B cell (primary cell): ENCODE measurements around the gene ACE. TPM values are rescaled to one million over a fixed set of nuclear protein-coding genes. Genes with fewer than 3 reads are reported as not detected.
"Not testable (repeated sequence)": the region's sequence is repeated elsewhere in the genome, so short reads cannot be mapped to it uniquely, and the experiment has no call there.

Experiments used
- ATAC-seq: fragments of 200-7000 bp; cut with Tn5 transposase; one replicate; pipeline ENCODE4 v1.10.0; 2021; ENCODE audit warnings: low read depth, mild to moderate bottlenecking, moderate number of reproducible peaks, moderate library complexity
- CTCF ChIA-PET: fragments of 350-600 bp; sonication (Branson Sonifier 250); formaldehyde crosslinking; loops from one replicate; lab custom pipeline; 2021; ENCODE audit warnings: antibody characterized with exemption, inconsistent platforms; lab: Charles Lee
- POLR2A ChIA-PET: fragments of 350-600 bp; sonication (Branson Sonifier 250); formaldehyde crosslinking; loops from one replicate; lab custom pipeline; 2021; ENCODE audit warnings: antibody characterized with exemption; lab: Charles Lee
- DNase-seq: peaks from one replicate; pipeline ENCODE4 v3.0.0; 2013
- H2AFZ ChIP-seq: 2 replicates; pipeline ENCODE4 v1.6.1; 2012; ENCODE audit warnings: mild to moderate bottlenecking, low read depth, low read length; ENCODE audit not compliant: insufficient read depth, poor library complexity, severe bottlenecking
- H3K27ac ChIP-seq, 2 donors: 1 replicate in 1 of 2; 2 replicates in 1 of 2; pipeline ENCODE4 v1.5.1; 2012 to 2013; ENCODE audit warnings: low read length in 2 of 2, mild to moderate bottlenecking in 2 of 2, moderate library complexity in 1 of 2
- H3K27me3 ChIP-seq, 4 experiments: fragments of 200-600 bp in 1 of 4; sonication (generic) in 1 of 4; replicated peaks in 1 of 4; 1 replicate in 2 of 4; 2 replicates in 2 of 4; pipeline versions ENCODE4 v1.6.1 to v1.7.0; 2013 to 2016; ENCODE audit warnings: low read length in 3 of 4, mild to moderate bottlenecking in 2 of 4, mixed read lengths in 1 of 4, moderate library complexity in 1 of 4; ENCODE audit not compliant: insufficient read depth in 4 of 4, control insufficient read depth in 3 of 4; ENCODE audit errors: control extremely low read depth in 1 of 4
- H3K36me3 ChIP-seq, 2 experiments: replicated peaks in 1 of 2; 1 replicate in 1 of 2; 2 replicates in 1 of 2; pipeline versions ENCODE4 v1.6.1 to v1.7.1; 2013; ENCODE audit warnings: low read length in 1 of 2; ENCODE audit not compliant: insufficient read depth in 2 of 2, control insufficient read depth in 1 of 2; ENCODE audit errors: control extremely low read depth in 1 of 2, extremely low read depth in 1 of 2
- H3K4me1 ChIP-seq, 2 donors: fragments of 200-600 bp in 1 of 2; sonication (generic) in 1 of 2; 1 replicate in 1 of 2; 2 replicates in 1 of 2; pipeline versions ENCODE4 v1.5.1 to v1.6.1; 2013 to 2017; ENCODE audit warnings: low read length in 2 of 2; ENCODE audit not compliant: control insufficient read depth in 2 of 2, insufficient read depth in 2 of 2
- H3K4me2 ChIP-seq: replicated peaks from 2 replicates; pipeline ENCODE3; 2012; ENCODE audit warnings: mild to moderate bottlenecking, low read depth, low read length; ENCODE audit not compliant: poor library complexity, severe bottlenecking
- H3K4me3 ChIP-seq, 5 experiments: fragments of 200-600 bp in 1 of 5; sonication (generic) in 1 of 5; 1 replicate in 3 of 5; 2 replicates in 2 of 5; pipeline versions ENCODE4 v1.5.1 to v1.7.0; 2011 to 2016; ENCODE audit warnings: low read length in 4 of 5, mild to moderate bottlenecking in 4 of 5, low read depth in 2 of 5, control low read depth in 1 of 5, moderate library complexity in 1 of 5; ENCODE audit not compliant: insufficient read depth in 1 of 5; ENCODE audit errors: control extremely low read depth in 1 of 5, extremely low read depth in 1 of 5
- H3K79me2 ChIP-seq: fragments of 200-600 bp; sonication (generic); one replicate; pipeline ENCODE4 v1.6.0; 2016; ENCODE audit warnings: low read length; ENCODE audit not compliant: control insufficient read depth, insufficient read depth
- H3K9ac ChIP-seq: fragments of 200-600 bp; sonication (generic); 2 replicates; pipeline ENCODE4 v1.6.1; 2017; ENCODE audit warnings: mild to moderate bottlenecking, low read length, moderate library complexity
- H3K9me3 ChIP-seq, 3 donors: one replicate each; pipeline versions ENCODE4 v1.6.1 to v1.7.1; 2013; ENCODE audit warnings: low read length in 2 of 3; ENCODE audit not compliant: control insufficient read depth in 2 of 3, insufficient read depth in 1 of 3; ENCODE audit errors: control extremely low read depth in 1 of 3
- H4K20me1 ChIP-seq: 2 replicates; pipeline ENCODE4 v1.6.0; 2012; ENCODE audit warnings: mild to moderate bottlenecking, low read length; ENCODE audit not compliant: insufficient read depth, control insufficient read depth, poor library complexity, severe bottlenecking
- H3K27ac Mint-ChIP-seq: one replicate; pipeline ENCODE4 v1.8.0; 2021; ENCODE audit warnings: mixed read lengths
- H3K27me3 Mint-ChIP-seq: one replicate; pipeline ENCODE4 v1.8.0; 2021; ENCODE audit warnings: mixed read lengths
- H3K4me1 Mint-ChIP-seq: one replicate; pipeline ENCODE4 v1.8.0; 2021; ENCODE audit warnings: mixed read lengths
- H3K4me3 Mint-ChIP-seq: one replicate; pipeline ENCODE4 v1.8.0; 2021; ENCODE audit warnings: mixed read lengths
- H3K9me3 Mint-ChIP-seq: one replicate; pipeline ENCODE4 v1.8.0; 2022; ENCODE audit warnings: mixed read lengths; ENCODE audit not compliant: insufficient read depth
- EZH2 ChIP-seq: IDR thresholded peaks from 2 replicates; pipeline ENCODE4 v1.6.1; 2012; ENCODE audit warnings: borderline replicate concordance, low read depth, mild to moderate bottlenecking, moderate library complexity, low read length; ENCODE audit not compliant: insufficient read depth, poor library complexity, severe bottlenecking
- WGBS: methylation state at CpG from one replicate; pipeline ENCODE4 v1.1.5; 2013; ENCODE audit warnings: missing lambda C conversion rate; ENCODE audit not compliant: insufficient coverage; 5-methylcytosine and 5-hydroxymethylcytosine counted together
- intact Hi-C: fragments of 100-400 bp; cut with micrococcal nuclease; formaldehyde crosslinking; loops from one replicate; pipeline ENCODE4 v1.10.0; 2022
- polyA plus RNA-seq: library from polyadenylated mRNA; depleted of rRNA; stranded (reverse); fragments of >200 nt; gene quantifications from 2 replicates; pipeline ENCODE4 v1.2.3, GENCODE V29; 2012
- total RNA-seq, 2 donors: library from RNA; stranded (reverse); fragments of 120-200 nt in 1 of 2; gene quantifications; 1 replicate in 1 of 2; 2 replicates in 1 of 2; pipeline versions ENCODE4 v1.2.3 to v1.2.4, GENCODE V29; 2013 to 2022
- TF ChIP-seq, protein P1 (sequence below): fragments of 200-600 bp; IDR thresholded peaks from one replicate; pipeline ENCODE4 v1.8.0; 2022; ENCODE audit warnings: antibody characterized with exemption, mild to moderate bottlenecking

Gene ACE
- total and polyA plus RNA-seq, 2 donors (not counting 1 experiment from before 2014, with no cell fraction given), result 0.67 to 2.6 TPM

DNA sequence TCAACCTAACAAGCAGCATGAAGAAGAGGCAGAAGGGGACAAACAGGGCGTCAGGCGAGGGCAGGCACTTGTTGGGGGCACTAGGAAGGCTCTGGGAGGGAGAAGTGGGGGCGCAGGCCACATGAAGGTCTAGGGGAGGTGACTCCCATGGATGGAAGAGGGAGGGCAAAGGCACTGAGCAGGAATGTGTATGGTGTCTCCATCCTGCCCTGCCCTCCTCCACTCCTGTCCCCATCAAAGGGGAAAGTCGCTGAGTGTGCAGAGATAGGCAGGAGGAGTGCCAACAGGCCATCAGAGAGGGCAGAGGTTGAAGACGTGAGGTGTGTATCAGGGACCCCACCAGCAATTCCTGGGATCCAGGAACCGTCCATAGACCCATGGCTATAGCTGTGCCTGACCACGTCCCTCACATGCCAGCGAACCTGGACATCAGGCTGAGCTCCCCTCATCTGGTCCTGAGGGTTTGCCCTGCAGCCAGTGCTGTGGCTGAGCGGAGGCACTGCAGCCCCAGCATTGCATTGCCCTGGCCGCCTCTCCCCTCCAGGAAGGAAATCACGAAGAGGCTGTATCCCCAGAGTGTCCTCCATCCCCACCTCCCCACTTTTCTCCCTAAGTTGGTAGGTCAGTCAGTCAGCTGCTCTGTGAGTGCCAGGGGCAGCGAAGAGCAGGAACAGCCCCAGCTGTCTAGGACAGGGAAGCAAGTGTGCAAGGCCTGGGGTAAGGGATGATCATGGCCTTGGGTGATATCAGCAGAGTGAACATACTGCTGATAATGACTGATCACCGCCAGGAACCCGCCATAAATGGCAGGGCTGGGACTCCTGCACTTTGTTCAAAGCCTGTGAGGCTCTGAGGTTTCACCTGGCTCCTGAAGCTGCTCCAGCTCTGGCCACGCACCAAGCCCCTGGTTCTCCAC is 24.6 kb upstream of the ACE start:
- CTCF ChIA-PET, result interaction anchor here (0.7 to 2.0 kb wide), 3 partner anchors 9 to 27 kb away, joined by 3 to 7 read pairs (median 3); no protein-coding TSS in a partner anchor
- intact Hi-C loops, result no loop called here
- H3K4me2 ChIP-seq, result no peak overlapping the region
- H4K20me1 ChIP-seq, result no peaks in the 10 kb centered on the region
- no peak overlapping the region for H3K27ac ChIP-seq
- H3K4me1 ChIP-seq, result peaks cover 4 to 6% of the 10 kb centered on the region in 2 donors
- H2AFZ ChIP-seq, result no peak overlapping the region
- peaks cover 0 to 2% (median 0%) of the 10 kb centered on the region in 4 experiments for H3K27me3 ChIP-seq
- TF ChIP-seq, protein P1, sequence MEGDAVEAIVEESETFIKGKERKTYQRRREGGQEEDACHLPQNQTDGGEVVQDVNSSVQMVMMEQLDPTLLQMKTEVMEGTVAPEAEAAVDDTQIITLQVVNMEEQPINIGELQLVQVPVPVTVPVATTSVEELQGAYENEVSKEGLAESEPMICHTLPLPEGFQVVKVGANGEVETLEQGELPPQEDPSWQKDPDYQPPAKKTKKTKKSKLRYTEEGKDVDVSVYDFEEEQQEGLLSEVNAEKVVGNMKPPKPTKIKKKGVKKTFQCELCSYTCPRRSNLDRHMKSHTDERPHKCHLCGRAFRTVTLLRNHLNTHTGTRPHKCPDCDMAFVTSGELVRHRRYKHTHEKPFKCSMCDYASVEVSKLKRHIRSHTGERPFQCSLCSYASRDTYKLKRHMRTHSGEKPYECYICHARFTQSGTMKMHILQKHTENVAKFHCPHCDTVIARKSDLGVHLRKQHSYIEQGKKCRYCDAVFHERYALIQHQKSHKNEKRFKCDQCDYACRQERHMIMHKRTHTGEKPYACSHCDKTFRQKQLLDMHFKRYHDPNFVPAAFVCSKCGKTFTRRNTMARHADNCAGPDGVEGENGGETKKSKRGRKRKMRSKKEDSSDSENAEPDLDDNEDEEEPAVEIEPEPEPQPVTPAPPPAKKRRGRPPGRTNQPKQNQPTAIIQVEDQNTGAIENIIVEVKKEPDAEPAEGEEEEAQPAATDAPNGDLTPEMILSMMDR, result no peak
- TF ChIP-seq EZH2, result no peak
- no peak overlapping the region for H3K27ac Mint-ChIP-seq
- H3K36me3 ChIP-seq, result no peaks in the 10 kb centered on the region
- H3K4me1 Mint-ChIP-seq, result peaks cover 2% of the 10 kb centered on the region
- no peaks in the 10 kb centered on the region for H3K9me3 Mint-ChIP-seq
- 93% methylated on average over 14 of the region's 15 CpGs for WGBS
- H3K4me3 Mint-ChIP-seq, result no peak overlapping the region
- H3K27me3 Mint-ChIP-seq, result peaks cover 8% of the 10 kb centered on the region
- H3K9me3 ChIP-seq, result no peaks in the 10 kb centered on the region
- H3K79me2 ChIP-seq, result no peaks in the 10 kb centered on the region
- POLR2A ChIA-PET, result no interaction called here
- H3K4me3 ChIP-seq, result no peak overlapping the region
- no peak for DNase-seq
- H3K9ac ChIP-seq, result no peak overlapping the region
- no peak for ATAC-seq

DNA sequence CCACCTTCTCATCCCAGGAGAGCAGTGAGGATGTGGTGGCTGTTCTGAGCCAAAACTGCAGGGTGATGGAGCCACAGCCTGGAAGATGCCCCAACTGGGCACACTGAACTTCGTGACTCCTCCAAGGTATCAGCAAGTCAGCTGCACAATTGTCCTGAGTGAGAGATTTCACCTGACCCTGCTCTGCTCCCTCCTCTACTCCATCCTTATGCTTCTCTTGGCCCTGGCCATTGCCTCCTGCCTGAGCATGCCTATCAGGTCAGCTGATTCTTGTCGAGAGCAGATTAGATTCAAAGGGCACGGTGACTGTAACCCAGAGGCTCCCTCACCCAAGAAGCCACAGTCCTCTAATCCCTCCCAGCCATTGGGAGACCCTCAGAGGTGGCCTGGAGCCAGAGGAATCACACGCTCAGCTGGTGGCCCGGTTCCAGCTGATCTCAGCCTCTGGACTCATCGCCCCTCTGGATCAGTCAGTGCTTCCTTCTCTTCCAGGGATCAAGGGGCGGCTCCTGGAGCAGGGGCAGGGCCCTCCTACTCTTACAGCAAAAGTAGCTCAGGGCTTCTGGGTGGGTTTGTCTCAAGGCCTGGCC is 23.8 kb upstream of the ACE start:
- Histone ChIP-seq H3K4me1 (no peaks in the 10 kb centered on the region), H3K9ac (no peak overlapping the region), H3K9me3 (no peaks in the 10 kb centered on the region), H3K4me3 (no peak overlapping the region), H3K27me3 (peaks cover 0 to 2% (median 0%) of the 10 kb centered on the region in 4 experiments), H3K27ac (no peak overlapping the region), H2AFZ (no peak overlapping the region), H3K79me2 (no peaks in the 10 kb centered on the region), H3K36me3 (no peaks in the 10 kb centered on the region), H4K20me1 (no peaks in the 10 kb centered on the region), H3K4me2 (no peak overlapping the region)
- ChIA-PET POLR2A (no interaction called here), CTCF (interaction anchor here (0.6 to 2.0 kb wide), 4 partner anchors 9 to 27 kb away, joined by 3 to 7 read pairs (median 3); no protein-coding TSS in a partner anchor)
- no peak for TF ChIP-seq EZH2
- TF ChIP-seq, protein P1, result no peak
- H3K27me3 Mint-ChIP-seq, result peaks cover 8% of the 10 kb centered on the region
- H3K4me3 Mint-ChIP-seq, result no peak overlapping the region
- ATAC-seq, result no peak
- no peak for DNase-seq
- no peaks in the 10 kb centered on the region for H3K4me1 Mint-ChIP-seq
- H3K9me3 Mint-ChIP-seq, result no peaks in the 10 kb centered on the region
- WGBS, result 86% methylated on average over 7 of the region's 7 CpGs
- intact Hi-C loops, result no loop called here
- no peak overlapping the region for H3K27ac Mint-ChIP-seq

DNA sequence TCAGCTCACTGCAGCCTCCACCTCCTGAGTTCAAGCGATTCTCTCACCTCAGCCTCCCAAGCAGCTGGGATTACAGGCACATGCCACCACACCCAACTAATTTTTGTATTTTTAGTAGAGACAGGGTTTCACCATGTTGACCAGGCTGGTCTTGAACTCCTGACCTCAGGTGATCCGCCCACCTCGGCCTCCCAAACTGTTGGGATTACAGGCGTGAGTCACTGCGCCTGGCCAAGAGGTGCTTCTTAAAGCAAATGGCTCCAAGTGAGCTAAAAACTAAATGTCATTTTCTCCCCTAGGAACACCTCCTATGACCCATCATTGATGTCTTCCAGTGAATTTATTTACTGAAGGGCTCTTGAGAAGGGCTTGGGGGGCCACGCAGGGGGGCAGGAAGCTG is 22.5 kb upstream of the ACE start:
- POLR2A ChIA-PET, result interaction anchor here (0.6 kb wide), 1 partner anchor 168 kb away, joined by 9 read pairs; no protein-coding TSS in a partner anchor
- H3K27me3 ChIP-seq, H4K20me1 ChIP-seq, H3K27me3 Mint-ChIP-seq, H3K4me1 ChIP-seq, H3K27ac ChIP-seq, H3K27ac Mint-ChIP-seq, H3K4me3 Mint-ChIP-seq, H3K9ac ChIP-seq, H3K9me3 ChIP-seq, H3K9me3 Mint-ChIP-seq, ATAC-seq, H3K36me3 ChIP-seq, H2AFZ ChIP-seq, H3K4me1 Mint-ChIP-seq, H3K4me3 ChIP-seq, H3K79me2 ChIP-seq, intact Hi-C loops, H3K4me2 ChIP-seq, DNase-seq: not testable (repeated sequence)
- CTCF ChIA-PET, result interaction anchor here (2.0 kb wide), 1 partner anchor 29 kb away, joined by 7 read pairs; no protein-coding TSS in a partner anchor
- 80% methylated on average over 4 of the region's 6 CpGs for WGBS
